GM21528 (cell line): ENCODE results near the gene ZSWIM9.
"Not testable (repeated sequence)": the region's sequence is repeated elsewhere in the genome, so short reads cannot be mapped to it uniquely, and the experiment has no call there.

ENCODE experiments used
- ATAC-seq: cut with Tn5 transposase; IDR thresholded peaks from one replicate; pipeline ENCODE4 v1.9.1; 2021; ENCODE audit warnings: mild to moderate bottlenecking, moderate library complexity; ENCODE audit not compliant: unreplicated experiment, low FRiP score

The ZSWIM9 gene

DNA sequence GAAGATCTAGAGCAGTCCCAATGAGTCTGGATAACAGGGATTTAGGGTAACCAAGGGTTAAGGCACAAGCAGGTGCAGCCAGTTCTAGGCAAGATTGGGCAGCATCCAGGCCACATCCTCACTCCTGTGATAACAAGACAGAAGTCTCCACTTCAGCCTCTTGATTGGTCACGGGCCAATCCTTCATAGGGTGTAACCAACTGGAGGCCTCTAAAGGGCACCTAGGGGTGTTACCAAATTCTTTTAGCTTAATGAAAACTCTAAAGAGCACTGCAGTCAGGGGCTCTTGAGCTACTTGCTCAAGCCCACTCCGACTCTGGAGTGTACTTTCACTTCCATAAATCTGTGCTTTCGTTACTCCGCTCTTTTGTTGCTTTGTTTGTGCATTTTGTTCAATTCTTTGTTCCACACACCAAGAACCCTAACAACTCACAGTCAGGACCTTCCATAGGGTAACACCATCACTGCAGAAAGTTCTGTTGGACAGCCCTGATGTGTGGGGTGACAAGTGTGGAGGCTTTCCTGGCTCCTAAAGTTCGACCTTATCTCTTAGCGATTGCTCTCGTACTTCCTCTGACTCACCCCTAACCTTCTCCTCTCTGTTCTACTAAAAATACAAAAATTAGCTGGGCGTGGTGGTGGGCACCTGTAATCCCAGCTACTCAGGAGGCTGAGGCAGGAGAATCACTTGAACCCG is 36.1 kb downstream of the ZSWIM9 start:
- no peak for ATAC-seq

DNA sequence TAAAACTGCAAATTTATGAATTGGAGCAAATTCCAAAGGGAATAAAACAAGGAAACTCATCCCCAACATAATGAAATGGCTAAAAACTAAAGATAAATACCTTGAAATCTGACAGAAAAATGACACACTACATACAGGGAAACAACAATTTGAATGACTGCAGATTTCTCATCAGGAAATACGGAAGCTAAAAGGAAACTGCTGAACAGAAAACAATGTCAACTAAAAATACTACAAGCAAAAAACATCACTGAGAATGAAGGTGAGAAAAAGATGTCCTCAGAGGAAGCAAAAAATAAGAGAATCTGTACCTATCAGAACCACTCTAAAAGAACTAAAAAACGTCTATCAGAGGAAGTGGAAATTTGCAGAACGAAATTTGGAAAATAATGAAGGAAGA is 39.5 kb downstream of the ZSWIM9 start:
- no peak for ATAC-seq

DNA sequence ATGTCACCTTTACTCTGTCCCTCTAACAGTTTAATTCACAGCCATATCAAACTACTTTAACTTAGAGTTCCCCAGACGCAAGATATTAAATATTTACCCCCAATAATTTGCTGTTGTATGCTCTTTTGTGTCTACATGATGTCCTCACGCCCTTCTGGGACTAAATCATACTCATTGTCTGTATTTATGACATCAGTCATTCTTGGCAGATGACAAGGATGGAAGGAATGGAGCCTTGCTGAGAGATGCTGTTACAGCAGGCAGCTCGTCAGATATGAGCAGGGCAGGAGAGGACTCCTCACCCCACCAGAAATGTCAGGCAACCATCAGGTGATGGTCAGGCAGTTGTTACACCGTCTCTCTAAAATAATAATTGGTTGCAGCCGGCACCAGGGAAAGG is 43.5 kb downstream of the ZSWIM9 start:
- no peak for ATAC-seq

DNA sequence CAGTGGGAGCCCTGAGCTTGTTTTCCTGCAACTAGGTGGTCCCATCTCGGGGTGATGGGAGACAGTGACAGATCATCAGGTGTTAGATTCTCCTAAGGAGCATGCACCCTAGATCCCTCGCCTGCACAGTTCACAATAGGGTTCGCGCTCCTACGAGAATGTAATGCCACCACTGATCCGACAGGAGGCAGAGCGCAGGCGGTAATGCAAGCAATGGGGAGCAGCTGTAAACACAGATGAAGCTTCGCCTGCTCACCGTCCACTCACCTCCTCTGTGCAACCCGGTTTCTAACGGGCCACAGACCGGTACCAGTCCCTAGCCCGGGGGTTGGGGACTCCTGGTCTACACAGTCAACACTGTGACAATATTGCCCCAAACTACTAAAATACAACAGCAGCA is 46.5 kb downstream of the ZSWIM9 start:
- ATAC-seq: no peak

DNA sequence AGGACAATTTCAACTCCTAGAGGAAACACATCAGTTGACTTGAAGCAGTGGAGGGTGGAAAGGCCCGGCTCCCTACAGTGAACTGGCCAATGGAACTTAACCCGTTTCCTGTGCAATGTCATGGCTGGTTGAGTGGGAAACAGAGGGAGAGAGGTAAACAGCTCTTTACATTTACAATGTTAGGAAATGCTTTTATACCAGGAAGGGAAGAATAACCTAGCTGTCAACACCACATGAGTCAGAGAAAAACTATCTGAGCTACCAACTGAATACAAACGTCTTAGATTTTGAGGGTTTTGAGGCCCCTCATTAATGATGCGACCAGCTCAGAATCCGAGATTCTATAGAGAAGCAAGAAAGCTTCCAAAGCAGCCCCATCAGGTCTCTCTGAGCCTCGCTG is 48.5 kb downstream of the ZSWIM9 start:
- ATAC-seq: no peak

DNA sequence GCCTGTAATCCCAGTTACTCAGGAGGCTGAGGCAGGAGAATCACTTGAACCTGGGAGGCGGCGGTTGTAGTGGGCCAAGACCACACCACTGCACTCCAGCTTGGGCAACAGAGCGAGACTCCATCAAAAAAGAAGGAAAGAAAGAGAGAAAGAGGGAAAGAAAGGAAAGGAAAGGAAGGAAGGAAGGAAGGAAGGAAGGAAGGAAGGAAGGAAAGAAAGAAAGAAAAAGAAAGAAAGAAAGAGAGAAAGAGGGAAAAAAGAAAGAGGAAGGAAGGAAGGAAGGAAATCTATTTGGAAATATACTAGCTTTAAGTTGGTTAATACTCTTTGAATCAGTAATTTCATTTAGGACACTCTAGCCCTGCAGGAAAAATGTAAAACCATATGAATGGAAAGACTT is 50.3 kb downstream of the ZSWIM9 start:
- not testable (repeated sequence) for ATAC-seq

DNA sequence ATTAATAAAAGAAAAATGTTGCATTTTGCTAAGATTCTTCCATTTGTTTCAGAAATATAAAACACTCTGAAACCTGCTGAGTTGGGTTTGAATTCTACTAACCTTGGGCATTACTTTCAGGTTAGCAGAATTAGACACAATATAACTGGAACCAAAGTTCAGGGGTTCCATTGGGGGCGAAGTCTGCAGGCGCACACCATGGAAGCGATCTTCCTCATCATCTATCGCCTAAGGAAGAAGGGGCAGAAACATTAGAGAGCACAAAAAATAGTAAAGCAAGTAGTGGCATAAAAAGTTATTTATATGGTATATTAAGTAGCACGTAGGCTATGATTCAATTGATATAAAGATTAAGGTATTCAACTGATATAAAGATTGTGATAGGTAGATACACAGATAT is 51.1 kb downstream of the ZSWIM9 start:
- no peak for ATAC-seq

DNA sequence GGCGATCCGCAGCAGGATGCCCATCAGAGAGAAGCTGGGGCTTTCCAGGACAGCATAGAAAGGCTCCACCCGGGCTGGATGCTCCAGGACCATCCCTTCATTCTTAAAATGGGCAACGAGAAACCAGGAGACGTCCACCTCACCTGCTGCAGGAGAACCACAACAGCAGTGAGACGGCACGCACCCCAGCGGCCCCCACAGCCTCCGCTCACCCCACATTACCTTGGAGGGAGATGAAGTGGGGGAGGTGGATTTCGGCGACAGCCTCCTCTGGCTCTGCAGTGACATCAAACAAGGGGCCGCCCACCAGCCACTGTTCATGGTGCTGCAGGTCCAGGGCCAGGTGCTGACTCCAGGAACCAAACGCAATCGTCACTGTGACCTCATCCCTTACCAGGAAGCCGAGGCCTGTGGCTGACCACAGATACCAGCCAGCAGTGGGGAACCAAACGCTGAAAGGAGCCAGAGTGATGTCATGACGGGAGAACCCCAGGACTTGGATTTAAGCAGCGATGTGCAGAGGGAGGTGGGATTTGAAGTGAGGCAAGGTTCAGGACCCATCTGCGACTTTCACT is 60.2 kb downstream of the ZSWIM9 start:
- ATAC-seq: no peak

DNA sequence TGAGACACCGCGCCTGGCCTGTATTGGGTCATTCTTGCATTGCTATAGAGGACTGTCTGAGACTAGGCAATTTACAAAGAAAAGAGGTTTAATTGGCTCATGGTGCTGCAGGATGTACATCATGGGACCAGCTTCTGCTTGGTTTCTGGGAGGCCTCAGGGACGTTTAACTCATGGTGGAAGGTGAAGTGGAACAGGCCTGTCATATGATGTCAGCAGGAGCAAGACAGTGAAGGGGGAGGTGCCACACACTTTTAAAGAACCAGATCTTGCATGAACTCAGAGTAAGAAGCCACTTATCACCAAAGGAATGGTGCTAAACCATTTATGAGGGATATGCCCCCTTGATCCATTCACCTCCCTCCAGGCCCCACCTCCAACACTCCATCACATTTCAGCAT is 66.6 kb downstream of the ZSWIM9 start:
- ATAC-seq: no peak

DNA sequence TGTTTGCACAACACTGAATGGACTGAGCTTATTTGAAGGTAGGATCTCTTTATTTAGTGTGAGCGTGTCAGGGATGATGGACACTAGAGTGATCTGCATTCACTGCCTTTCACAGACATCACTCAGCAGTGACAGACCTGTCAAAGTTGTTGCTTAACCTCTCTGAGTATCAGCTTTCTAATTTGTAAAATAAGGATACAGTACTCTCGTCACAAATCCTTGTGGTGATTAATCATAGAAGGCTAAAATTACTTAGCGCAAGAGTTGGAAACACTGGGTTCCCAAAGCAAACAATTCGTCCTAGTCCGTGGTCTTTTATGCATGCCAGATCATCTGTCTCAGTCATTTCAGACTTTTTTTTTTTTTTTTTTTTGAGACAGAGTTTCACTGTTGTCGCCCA is 68.6 kb downstream of the ZSWIM9 start:
- no peak for ATAC-seq

DNA sequence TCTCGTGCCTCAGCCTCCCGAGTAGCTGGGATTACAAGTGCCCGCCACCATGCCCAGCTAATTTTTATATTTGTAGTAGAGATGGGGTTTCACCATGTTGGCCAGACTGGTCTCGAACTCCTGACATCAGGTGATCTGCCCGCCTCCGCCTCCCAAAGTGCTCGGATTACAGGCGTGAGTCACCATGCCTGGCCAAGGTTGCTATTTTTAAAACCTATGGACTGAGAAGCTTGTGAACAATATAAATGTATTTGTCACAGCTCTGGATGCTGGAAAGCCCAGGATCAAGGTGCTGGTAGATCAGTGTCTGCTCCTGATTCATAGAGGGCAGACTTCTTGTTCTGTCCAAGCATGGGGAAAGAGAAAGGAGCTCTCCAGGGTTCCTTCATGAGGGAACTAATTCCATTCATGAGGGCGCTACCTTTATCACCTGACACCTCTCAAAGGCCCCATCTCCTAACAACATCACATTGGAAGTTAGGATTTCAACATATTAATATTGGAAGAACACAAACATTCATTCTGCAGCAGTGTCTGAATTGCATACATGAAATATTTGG is 69.2 kb downstream of the ZSWIM9 start:
- no peak for ATAC-seq

DNA sequence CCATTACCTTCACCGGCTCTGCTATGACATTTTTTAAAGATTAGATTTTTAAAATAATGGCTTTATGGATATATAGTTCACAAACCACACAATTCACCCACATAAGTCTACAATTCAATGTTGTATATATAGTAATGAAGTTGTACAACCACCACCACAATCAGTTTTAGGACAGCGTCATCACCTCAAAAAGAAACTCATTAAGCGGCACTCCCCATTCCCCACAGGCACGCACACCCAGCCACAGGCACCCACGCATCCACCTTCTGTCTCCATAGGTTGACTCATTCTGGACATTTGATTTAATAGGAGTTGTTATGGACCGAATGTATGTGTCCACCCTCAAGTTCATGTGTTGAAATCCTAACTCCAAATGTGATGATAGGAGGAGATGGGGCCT is 71.3 kb downstream of the ZSWIM9 start:
- not testable (repeated sequence) for ATAC-seq

DNA sequence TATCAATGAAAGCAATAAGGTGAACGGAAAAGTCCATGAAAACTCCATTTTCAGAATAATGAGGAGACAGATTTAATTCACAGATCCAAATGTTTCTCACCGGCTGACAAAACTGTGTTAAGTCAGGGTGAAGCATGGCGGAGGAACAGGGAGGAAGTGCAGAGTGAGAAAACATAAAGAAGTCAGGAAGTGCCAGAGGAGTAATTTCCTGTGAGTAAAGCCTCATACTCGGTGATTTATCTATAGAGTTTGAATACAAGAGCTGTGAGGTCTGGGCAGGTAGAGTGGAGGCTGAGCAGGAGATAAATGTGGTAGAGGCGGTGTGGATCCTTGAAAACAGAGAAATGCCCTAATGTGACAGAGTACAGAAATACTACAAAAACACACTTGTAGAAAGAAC is 73.8 kb downstream of the ZSWIM9 start:
- no peak for ATAC-seq

DNA sequence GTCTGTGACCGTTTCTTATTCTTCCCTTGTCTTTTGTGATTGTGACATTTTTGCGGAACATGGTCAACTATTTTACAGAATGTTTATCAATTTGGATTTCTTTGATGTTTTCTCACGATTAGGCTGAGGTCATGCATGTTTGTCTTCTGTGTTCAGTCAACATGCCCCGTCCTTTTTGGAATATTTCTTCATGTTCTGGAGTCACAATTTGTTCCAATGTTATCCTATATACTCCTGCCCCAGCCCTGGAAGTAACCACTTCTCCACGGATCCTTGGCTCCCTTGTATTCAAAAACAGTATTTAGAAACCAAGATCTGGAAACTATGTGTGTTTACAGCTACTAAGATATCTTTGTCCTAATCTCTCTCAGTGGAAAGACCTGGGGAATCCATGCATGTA is 75.6 kb downstream of the ZSWIM9 start:
- no peak for ATAC-seq

DNA sequence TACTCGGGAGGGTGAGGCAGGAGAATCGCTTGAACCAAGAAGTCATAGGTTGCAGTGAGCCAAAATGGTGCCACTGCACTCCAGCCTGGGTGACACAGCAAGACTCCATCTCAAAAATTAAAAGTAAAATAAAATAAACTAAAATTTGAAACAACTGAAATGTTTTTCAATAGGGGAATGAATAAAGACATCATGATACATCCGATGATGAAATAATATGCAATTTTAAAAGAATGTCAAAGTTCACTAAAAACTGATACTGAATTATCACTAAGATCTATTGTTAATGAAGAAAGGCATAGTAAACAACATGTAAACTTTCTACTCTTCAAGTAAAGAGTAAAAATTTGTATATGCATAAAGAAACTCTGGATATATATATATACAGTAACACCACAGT is 76.7 kb downstream of the ZSWIM9 start:
- ATAC-seq: no peak
